Activated naive CD4-positive, alpha-beta T cell treated with anti-CD3 and anti-CD28 coated beads, Interleukin-2, amount 50 U/mL, for 24 hours (primary cell): ENCODE results near the gene USP40.

ENCODE experiments used
- H3K27ac Mint-ChIP-seq: one replicate; pipeline ENCODE4 v1.8.0; 2021; ENCODE audit warnings: mild to moderate bottlenecking, mixed read lengths
- H3K27me3 Mint-ChIP-seq: one replicate; pipeline ENCODE4 v1.8.0; 2021; ENCODE audit warnings: mixed read lengths
- H3K36me3 Mint-ChIP-seq: one replicate; pipeline ENCODE4 v1.8.0; 2021; ENCODE audit warnings: mixed read lengths
- H3K4me1 Mint-ChIP-seq: one replicate; pipeline ENCODE4 v1.8.0; 2021; ENCODE audit warnings: mixed read lengths
- H3K4me3 Mint-ChIP-seq: one replicate; pipeline ENCODE4 v1.8.0; 2021; ENCODE audit warnings: mild to moderate bottlenecking, mixed read lengths
- H3K9me3 Mint-ChIP-seq: one replicate; pipeline ENCODE4 v1.8.0; 2021; ENCODE audit warnings: mixed read lengths

USP40 gene

DNA sequence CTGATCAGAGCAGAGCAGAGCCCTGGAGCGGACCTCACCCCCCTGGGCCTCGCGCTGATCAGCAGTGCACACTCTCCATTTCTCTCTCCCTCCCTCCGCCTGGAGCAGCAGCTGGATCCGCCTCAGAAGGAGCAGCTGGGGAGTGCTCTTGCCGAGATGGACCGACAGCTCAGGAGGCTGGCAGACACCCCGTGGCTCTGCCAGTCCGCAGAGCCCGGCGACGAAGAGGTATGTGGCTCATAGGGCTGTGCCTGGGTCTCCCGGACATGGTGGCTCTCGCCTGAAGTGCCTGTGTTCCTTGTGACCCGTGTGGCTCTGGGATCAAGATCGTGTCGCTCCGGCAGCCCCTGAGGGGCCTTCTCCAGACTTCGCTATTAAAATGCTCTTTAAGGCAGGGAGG lies 102.5 kb downstream of the USP40 start:
- H3K9me3 Mint-ChIP-seq: no peaks in the 10 kb centered on the region
- no peak overlapping the region for H3K27ac Mint-ChIP-seq
- H3K36me3 Mint-ChIP-seq: peaks cover 24% of the 10 kb centered on the region
- H3K27me3 Mint-ChIP-seq: no peaks in the 10 kb centered on the region
- no peak overlapping the region for H3K4me3 Mint-ChIP-seq
- no peaks in the 10 kb centered on the region for H3K4me1 Mint-ChIP-seq

- peaks cover 22% of the 10 kb centered on the region for H3K36me3 Mint-ChIP-seq
- H3K27me3 Mint-ChIP-seq: no peaks in the 10 kb centered on the region
- H3K4me3 Mint-ChIP-seq: no peak overlapping the region
- peak overlapping the region; percentile 51 for H3K27ac Mint-ChIP-seq
- H3K4me1 Mint-ChIP-seq: no peaks in the 10 kb centered on the region
- H3K9me3 Mint-ChIP-seq: no peaks in the 10 kb centered on the region
Observed at GRCh38 chr2:233463586-233463985, 103.0 kb downstream of the USP40 start.

DNA sequence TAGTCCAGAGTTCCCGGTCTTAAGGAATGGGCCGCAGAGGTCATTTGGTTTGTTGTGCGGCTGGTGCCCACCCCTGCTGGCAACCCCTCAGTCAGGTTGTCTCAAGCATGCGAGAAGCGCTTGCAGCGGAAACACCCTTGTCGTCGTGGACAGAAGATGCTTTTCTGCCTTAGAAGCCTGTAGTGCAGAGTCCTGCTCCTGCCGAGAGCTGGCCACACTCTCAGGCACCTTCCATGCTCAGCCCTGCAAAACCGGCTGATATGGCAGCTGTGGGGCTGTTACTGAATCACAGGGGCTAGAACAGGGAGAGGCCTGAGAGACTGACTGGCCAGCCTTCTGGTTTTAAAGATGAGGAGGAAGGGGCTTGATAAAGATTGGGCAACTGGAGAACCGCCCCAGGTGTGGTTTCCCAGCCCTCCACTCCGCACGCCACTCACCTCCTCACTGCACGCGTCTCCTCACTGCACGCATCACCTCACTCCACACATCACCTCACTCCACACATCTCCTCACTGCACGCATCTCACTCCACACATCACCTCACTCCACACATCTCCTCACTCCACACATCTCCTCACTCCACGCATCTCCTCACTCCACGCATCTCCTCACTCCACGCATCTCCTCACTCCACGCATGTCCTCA lies 103.6 kb downstream of the USP40 start:
- no peak overlapping the region for H3K27ac Mint-ChIP-seq
- H3K4me3 Mint-ChIP-seq: no peak overlapping the region
- no peaks in the 10 kb centered on the region for H3K27me3 Mint-ChIP-seq

GRCh38 chr2:233462202-233462785 lies 104.3 kb downstream of the USP40 start:
- H3K4me3 Mint-ChIP-seq: no peak overlapping the region
- no peak overlapping the region for H3K27ac Mint-ChIP-seq
- H3K27me3 Mint-ChIP-seq: no peaks in the 10 kb centered on the region
- H3K4me1 Mint-ChIP-seq: no peaks in the 10 kb centered on the region
- H3K9me3 Mint-ChIP-seq: no peaks in the 10 kb centered on the region
- peaks cover 21% of the 10 kb centered on the region for H3K36me3 Mint-ChIP-seq

More for the DNA sequence above, 103.6 kb downstream of the USP40 start:
- no peaks in the 10 kb centered on the region for H3K4me1 Mint-ChIP-seq
- H3K9me3 Mint-ChIP-seq: no peaks in the 10 kb centered on the region
- peaks cover 21% of the 10 kb centered on the region for H3K36me3 Mint-ChIP-seq

GRCh38 chr2:233461481-233461891 lies 105.1 kb downstream of the USP40 start:
- no peak overlapping the region for H3K27ac Mint-ChIP-seq
- H3K36me3 Mint-ChIP-seq: peaks cover 21% of the 10 kb centered on the region
- H3K4me1 Mint-ChIP-seq: no peaks in the 10 kb centered on the region
- H3K9me3 Mint-ChIP-seq: no peaks in the 10 kb centered on the region
- no peaks in the 10 kb centered on the region for H3K27me3 Mint-ChIP-seq
- no peak overlapping the region for H3K4me3 Mint-ChIP-seq

DNA sequence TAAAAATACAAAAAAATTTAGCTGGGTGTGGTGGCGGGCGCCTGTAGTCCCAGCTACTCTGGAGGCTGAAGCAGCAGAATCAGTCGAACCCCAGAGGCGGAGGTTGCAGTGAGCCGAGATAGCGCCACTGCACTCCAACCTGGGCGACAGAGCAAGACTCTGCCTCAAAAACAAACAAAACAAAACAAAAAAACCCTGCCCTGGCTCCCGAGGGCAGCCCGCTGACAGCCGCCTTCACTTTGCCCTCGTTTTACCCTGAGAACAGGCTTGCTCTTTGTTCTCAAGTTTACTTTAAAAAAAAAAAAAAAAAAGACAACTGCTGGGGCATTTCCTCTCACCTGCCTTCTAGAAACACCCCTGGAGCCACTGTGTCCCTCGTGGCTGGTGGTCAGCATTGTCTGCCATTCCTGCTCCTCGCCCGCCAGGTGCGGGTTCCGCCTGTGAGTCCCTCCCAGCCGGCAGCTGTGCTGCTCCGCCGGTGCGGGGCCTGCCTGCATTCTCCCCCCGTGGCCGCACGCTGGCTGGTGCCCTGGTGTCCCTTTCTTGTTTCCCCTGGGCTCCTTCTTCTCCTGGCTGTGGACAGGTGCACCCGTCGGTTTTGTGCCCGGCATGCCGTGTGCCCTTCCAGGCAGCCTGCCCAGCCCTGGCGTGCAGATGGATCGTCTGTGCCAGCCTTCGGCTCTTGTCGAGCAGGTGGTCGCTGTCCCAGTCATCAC lies 105.7 kb downstream of the USP40 start:
- no peaks in the 10 kb centered on the region for H3K4me1 Mint-ChIP-seq
- H3K9me3 Mint-ChIP-seq: no peaks in the 10 kb centered on the region
- H3K27me3 Mint-ChIP-seq: no peaks in the 10 kb centered on the region
- no peak overlapping the region for H3K27ac Mint-ChIP-seq
- peaks cover 17% of the 10 kb centered on the region for H3K36me3 Mint-ChIP-seq
- H3K4me3 Mint-ChIP-seq: no peak overlapping the region

GRCh38 chr2:233459426-233459825 lies 107.2 kb downstream of the USP40 start:
- no peak overlapping the region for H3K4me3 Mint-ChIP-seq
- no peaks in the 10 kb centered on the region for H3K27me3 Mint-ChIP-seq
- peaks cover 16% of the 10 kb centered on the region for H3K36me3 Mint-ChIP-seq
- H3K9me3 Mint-ChIP-seq: no peaks in the 10 kb centered on the region
- no peak overlapping the region for H3K27ac Mint-ChIP-seq
- H3K4me1 Mint-ChIP-seq: no peaks in the 10 kb centered on the region

GRCh38 chr2:233458826-233459225 lies 107.8 kb downstream of the USP40 start:
- no peaks in the 10 kb centered on the region for H3K4me1 Mint-ChIP-seq
- no peak overlapping the region for H3K4me3 Mint-ChIP-seq
- no peaks in the 10 kb centered on the region for H3K27me3 Mint-ChIP-seq
- H3K36me3 Mint-ChIP-seq: peaks cover 16% of the 10 kb centered on the region
- no peaks in the 10 kb centered on the region for H3K9me3 Mint-ChIP-seq
- no peak overlapping the region for H3K27ac Mint-ChIP-seq

DNA sequence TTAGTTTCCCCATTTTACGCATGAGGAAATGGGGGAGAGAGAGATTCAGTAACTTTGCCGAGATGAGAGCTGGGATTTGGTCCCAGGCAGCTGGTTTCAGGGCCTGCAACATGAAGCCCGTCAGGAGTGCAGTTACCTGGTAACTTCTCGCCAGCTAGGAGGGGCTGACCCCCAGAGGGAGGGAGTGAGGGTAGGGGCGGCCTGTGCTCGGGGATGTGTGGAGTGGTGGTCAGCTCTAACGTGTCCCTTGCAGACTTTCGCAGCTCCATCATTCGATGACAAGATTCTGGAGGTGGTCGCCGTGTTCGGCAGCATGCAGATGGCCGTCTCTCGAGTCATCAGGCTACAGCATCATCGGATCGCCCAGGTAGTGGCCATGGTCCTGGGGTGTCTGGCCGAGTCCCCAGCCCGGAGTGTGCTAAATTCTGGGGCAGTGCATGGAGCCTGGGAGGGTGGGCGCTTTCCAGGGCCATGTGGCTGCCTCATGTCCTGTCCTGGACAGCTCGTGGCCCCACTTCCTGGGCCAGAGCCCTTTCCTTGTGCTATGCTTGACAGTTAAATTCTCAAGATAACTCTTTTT lies 108.5 kb downstream of the USP40 start:
- H3K4me1 Mint-ChIP-seq: no peaks in the 10 kb centered on the region
- H3K27ac Mint-ChIP-seq: no peak overlapping the region
- no peaks in the 10 kb centered on the region for H3K9me3 Mint-ChIP-seq
- H3K36me3 Mint-ChIP-seq: peaks cover 12% of the 10 kb centered on the region
- no peaks in the 10 kb centered on the region for H3K27me3 Mint-ChIP-seq
- H3K4me3 Mint-ChIP-seq: no peak overlapping the region

GRCh38 chr2:233457356-233457755 lies 109.2 kb downstream of the USP40 start:
- H3K4me1 Mint-ChIP-seq: no peaks in the 10 kb centered on the region
- no peak overlapping the region for H3K4me3 Mint-ChIP-seq
- H3K27ac Mint-ChIP-seq: peak overlapping the region; percentile 89
- H3K36me3 Mint-ChIP-seq: peaks cover 12% of the 10 kb centered on the region
- no peaks in the 10 kb centered on the region for H3K9me3 Mint-ChIP-seq
- no peaks in the 10 kb centered on the region for H3K27me3 Mint-ChIP-seq

GRCh38 chr2:233456934-233457333 lies 109.6 kb downstream of the USP40 start:
- no peaks in the 10 kb centered on the region for H3K27me3 Mint-ChIP-seq
- peaks cover 10% of the 10 kb centered on the region for H3K36me3 Mint-ChIP-seq
- no peaks in the 10 kb centered on the region for H3K4me1 Mint-ChIP-seq
- no peak overlapping the region for H3K4me3 Mint-ChIP-seq
- H3K9me3 Mint-ChIP-seq: no peaks in the 10 kb centered on the region
- H3K27ac Mint-ChIP-seq: peak overlapping the region; percentile 89

- Mint-ChIP-seq H3K4me3 (no peak overlapping the region), H3K27ac (no peak overlapping the region), H3K36me3 (peaks cover 8% of the 10 kb centered on the region), H3K27me3 (no peaks in the 10 kb centered on the region), H3K9me3 (no peaks in the 10 kb centered on the region), H3K4me1 (no peaks in the 10 kb centered on the region)
Observed at GRCh38 chr2:233456111-233456510, 110.5 kb downstream of the USP40 start.

- Mint-ChIP-seq H3K27ac (no peak overlapping the region), H3K27me3 (no peaks in the 10 kb centered on the region), H3K36me3 (peaks cover 8% of the 10 kb centered on the region)
Observed at GRCh38 chr2:233455491-233455890, 111.1 kb downstream of the USP40 start.

GRCh38 chr2:233455006-233455405 lies 111.6 kb downstream of the USP40 start:
- Mint-ChIP-seq H3K9me3 (no peaks in the 10 kb centered on the region), H3K4me1 (no peaks in the 10 kb centered on the region), H3K27ac (no peak overlapping the region), H3K4me3 (no peak overlapping the region), H3K27me3 (no peaks in the 10 kb centered on the region), H3K36me3 (peaks cover 8% of the 10 kb centered on the region)

More at GRCh38 chr2:233455491-233455890, 111.1 kb downstream of the USP40 start:
- Mint-ChIP-seq H3K4me1 (no peaks in the 10 kb centered on the region), H3K9me3 (no peaks in the 10 kb centered on the region), H3K4me3 (no peak overlapping the region)

DNA sequence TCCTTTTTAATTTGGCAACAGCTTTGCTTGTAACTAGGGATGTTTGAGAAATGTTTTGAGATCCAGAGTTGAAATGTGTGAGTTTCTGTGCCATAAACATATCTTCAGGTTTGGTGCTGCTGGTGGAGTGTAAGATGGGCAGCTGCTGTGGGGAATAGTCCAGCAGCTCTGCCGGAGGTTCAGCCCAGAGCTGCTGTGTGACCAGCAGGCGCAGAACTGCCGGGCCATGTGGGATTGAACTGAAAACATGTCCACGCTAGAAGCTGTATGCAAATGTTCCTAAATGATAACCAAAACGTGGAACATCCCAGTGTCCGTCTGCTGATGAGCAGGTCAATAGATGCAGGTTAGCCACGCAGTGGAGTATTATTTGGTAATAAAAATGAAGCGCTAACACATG lies 112.7 kb downstream of the USP40 start:
- Mint-ChIP-seq H3K27ac (no peak overlapping the region), H3K9me3 (no peaks in the 10 kb centered on the region), H3K36me3 (peaks cover 8% of the 10 kb centered on the region), H3K4me1 (no peaks in the 10 kb centered on the region), H3K4me3 (no peak overlapping the region), H3K27me3 (no peaks in the 10 kb centered on the region)
